PC-3 (cell line): ENCODE measurements around the gene PRSS56. TPM values are rescaled to one million over a fixed set of nuclear protein-coding genes. Genes with fewer than 3 reads are reported as not detected.

Experiments
- ATAC-seq: fragments of 200-7000 bp; cut with Tn5 transposase; 2 replicates; pipeline ENCODE4 v1.9.1; 2020; ENCODE audit warnings: mild to moderate bottlenecking, moderate library complexity
- BruUV-seq: library from RNA; stranded (reverse); fragments of 400-500 nt; replicated peaks from 2 replicates; lab custom pipeline; 2021; lab: Mats Ljungman, UMichigan
- CTCF ChIA-PET: fragments of 300-600 bp; sonication (Branson Sonifier 250); formaldehyde crosslinking; loops from one replicate; lab custom pipeline; 2022; ENCODE audit warnings: antibody characterized with exemption; lab: Charles Lee
- POLR2A ChIA-PET: fragments of 300-600 bp; sonication (Branson Sonifier 250); formaldehyde crosslinking; loops from one replicate; lab custom pipeline; 2022; ENCODE audit warnings: antibody characterized with exemption; ENCODE audit not compliant: unreplicated experiment; lab: Charles Lee
- DNase-seq: peaks from one replicate; pipeline ENCODE4 v3.0.0-alpha.2; 2015
- H2AFZ ChIP-seq: fragments of 300-600 bp; sonication (generic); 2 replicates; pipeline ENCODE4 v1.6.0; 2016; ENCODE audit warnings: antibody characterized with exemption, low read length
- H3F3A ChIP-seq: fragments of 300-600 bp; sonication (generic); one replicate; pipeline ENCODE4 v1.6.0; 2017; ENCODE audit warnings: antibody characterized with exemption, low read length, control low read depth, mild to moderate bottlenecking; ENCODE audit not compliant: unreplicated experiment
- H3K27ac ChIP-seq: fragments of 300-600 bp; sonication (generic); 2 replicates; pipeline ENCODE4 v1.5.1; 2016; ENCODE audit warnings: mild to moderate bottlenecking, low read length
- H3K27me3 ChIP-seq: fragments of 300-600 bp; sonication (generic); 2 replicates; pipeline ENCODE4 v1.6.1; 2016; ENCODE audit warnings: low read length, mixed read lengths
- H3K36me3 ChIP-seq: fragments of 300-600 bp; sonication (generic); 2 replicates; pipeline ENCODE4 v1.6.1; 2016; ENCODE audit warnings: low read depth, mixed run types, low read length, mixed read lengths
- H3K4me1 ChIP-seq: fragments of 300-600 bp; sonication (generic); 2 replicates; pipeline ENCODE4 v1.5.1; 2016; ENCODE audit warnings: low read length; ENCODE audit not compliant: insufficient read depth
- H3K4me2 ChIP-seq: fragments of 300-600 bp; sonication (generic); 2 replicates; pipeline ENCODE4 v1.6.0; 2016; ENCODE audit warnings: low read length
- H3K4me3 ChIP-seq: fragments of 300-600 bp; sonication (generic); 2 replicates; pipeline ENCODE4 v1.5.1; 2016; ENCODE audit warnings: mild to moderate bottlenecking, low read length, mixed read lengths
- H3K79me2 ChIP-seq: fragments of 300-600 bp; sonication (generic); 2 replicates; pipeline ENCODE4 v1.6.1; 2017; ENCODE audit warnings: low read length, mixed read lengths
- H3K9ac ChIP-seq: fragments of 300-600 bp; sonication (generic); 2 replicates; pipeline ENCODE4 v1.6.0; 2016; ENCODE audit warnings: mild to moderate bottlenecking, low read length
- H3K9me2 ChIP-seq: fragments of 300-600 bp; sonication (generic); replicated peaks from 2 replicates; pipeline ENCODE4 v1.6.1; 2016; ENCODE audit warnings: mixed run types, low read length, mixed read lengths
- H3K9me3 ChIP-seq: fragments of 300-600 bp; sonication (generic); 2 replicates; pipeline ENCODE4 v1.6.1; 2016; ENCODE audit warnings: low read length, mixed read lengths
- H4K20me1 ChIP-seq: fragments of 300-600 bp; sonication (generic); 2 replicates; pipeline ENCODE4 v1.6.1; 2016; ENCODE audit warnings: low read length, mixed read lengths
- EZH2 ChIP-seq: fragments of 300-600 bp; sonication (generic); IDR thresholded peaks from one replicate; pipeline ENCODE4 v1.6.1; 2017; ENCODE audit warnings: antibody characterized with exemption, mild to moderate bottlenecking, low read length; ENCODE audit not compliant: unreplicated experiment
- EZH2phosphoT487 ChIP-seq: fragments of 300-600 bp; sonication (generic); IDR thresholded peaks from 2 replicates; pipeline ENCODE4 v1.6.1; 2018; ENCODE audit warnings: mild to moderate bottlenecking, antibody characterized with exemption, low read length, borderline replicate concordance
- intact Hi-C: fragments of 100-400 bp; cut with micrococcal nuclease; formaldehyde crosslinking; loops from 2 replicates; pipeline ENCODE4 v1.9.0; 2023
- total RNA-seq: library from RNA; depleted of rRNA; stranded (reverse); fragments of >200 nt; gene quantifications from 2 replicates; pipeline ENCODE4 v1.2.3, GENCODE V29; 2014
- TF ChIP-seq, protein P1 (sequence below): fragments of 300-600 bp; sonication (generic); conservative IDR thresholded peaks from 2 replicates; pipeline ENCODE4 v1.5.1; 2017; ENCODE audit warnings: antibody characterized with exemption, low read depth, mild to moderate bottlenecking, low read length

The PRSS56 gene
- total RNA-seq, 1 experiment from 2014 or later, result not detected

DNA sequence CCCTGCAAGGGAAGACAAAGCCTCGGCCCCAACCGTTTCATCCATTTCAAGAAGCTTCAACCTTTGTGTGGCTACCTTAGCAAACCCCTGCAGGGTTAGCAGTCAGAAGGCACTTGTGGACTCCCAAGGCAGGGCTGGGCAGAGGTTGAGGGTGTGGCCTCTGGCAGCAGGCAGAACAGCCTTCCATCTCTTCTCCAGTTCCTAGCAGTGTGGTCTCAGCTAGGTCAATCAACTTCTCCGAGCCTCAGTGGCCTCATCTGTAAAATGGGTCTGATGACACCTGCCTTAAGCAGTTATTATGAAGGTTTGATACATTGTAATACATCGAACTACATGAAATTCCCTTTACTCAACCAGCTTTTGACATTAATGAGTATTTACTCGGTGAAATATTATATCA lies 6.8 kb upstream of the PRSS56 start:
- H3K4me1 ChIP-seq, result no peaks in the 10 kb centered on the region
- no peaks in the 10 kb centered on the region for H3K27me3 ChIP-seq
- TF ChIP-seq EZH2, result no peak
- TF ChIP-seq, protein P1, sequence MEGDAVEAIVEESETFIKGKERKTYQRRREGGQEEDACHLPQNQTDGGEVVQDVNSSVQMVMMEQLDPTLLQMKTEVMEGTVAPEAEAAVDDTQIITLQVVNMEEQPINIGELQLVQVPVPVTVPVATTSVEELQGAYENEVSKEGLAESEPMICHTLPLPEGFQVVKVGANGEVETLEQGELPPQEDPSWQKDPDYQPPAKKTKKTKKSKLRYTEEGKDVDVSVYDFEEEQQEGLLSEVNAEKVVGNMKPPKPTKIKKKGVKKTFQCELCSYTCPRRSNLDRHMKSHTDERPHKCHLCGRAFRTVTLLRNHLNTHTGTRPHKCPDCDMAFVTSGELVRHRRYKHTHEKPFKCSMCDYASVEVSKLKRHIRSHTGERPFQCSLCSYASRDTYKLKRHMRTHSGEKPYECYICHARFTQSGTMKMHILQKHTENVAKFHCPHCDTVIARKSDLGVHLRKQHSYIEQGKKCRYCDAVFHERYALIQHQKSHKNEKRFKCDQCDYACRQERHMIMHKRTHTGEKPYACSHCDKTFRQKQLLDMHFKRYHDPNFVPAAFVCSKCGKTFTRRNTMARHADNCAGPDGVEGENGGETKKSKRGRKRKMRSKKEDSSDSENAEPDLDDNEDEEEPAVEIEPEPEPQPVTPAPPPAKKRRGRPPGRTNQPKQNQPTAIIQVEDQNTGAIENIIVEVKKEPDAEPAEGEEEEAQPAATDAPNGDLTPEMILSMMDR, result no peak
- no peak for TF ChIP-seq EZH2phosphoT487
- no TSS peak for BruUV-seq
- ATAC-seq, result no peak
- H3K36me3 ChIP-seq, result no peaks in the 10 kb centered on the region
- H3K9me3 ChIP-seq, result no peaks in the 10 kb centered on the region
- ChIA-PET POLR2A (no interaction called here), CTCF (no interaction called here)
- H3K9me2 ChIP-seq, result no peaks in the 10 kb centered on the region
- intact Hi-C loops, result no loop called here
- H3K4me2 ChIP-seq, result no peak overlapping the region
- no peaks in the 10 kb centered on the region for H4K20me1 ChIP-seq
- no peak overlapping the region for H3K27ac ChIP-seq
- H3K79me2 ChIP-seq, result no peaks in the 10 kb centered on the region
- H3K4me3 ChIP-seq, result no peak overlapping the region
- no peaks in the 10 kb centered on the region for H3F3A ChIP-seq
- H2AFZ ChIP-seq, result no peak overlapping the region
- no peak overlapping the region for H3K9ac ChIP-seq
- no peak for DNase-seq

DNA sequence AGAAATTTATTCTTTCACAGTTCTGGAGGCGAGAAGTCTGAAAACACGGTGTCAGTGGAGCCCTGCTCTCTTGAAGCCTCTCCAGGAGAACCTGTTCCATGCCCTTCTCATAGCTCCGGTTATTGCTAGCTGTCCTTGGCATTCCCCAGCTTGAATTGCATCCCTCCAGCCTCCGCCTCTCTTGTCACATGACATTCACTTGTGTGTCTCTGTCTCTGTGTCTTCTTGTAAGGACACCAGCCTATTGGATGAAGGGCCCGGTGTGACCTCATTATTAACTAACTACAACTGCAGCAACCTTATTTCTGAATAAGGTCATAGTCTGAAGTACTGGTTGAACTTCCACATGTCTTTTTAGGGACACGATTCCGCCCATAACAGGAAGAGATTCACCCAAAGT lies 4.5 kb upstream of the PRSS56 start:
- Histone ChIP-seq H3K9me2 (no peaks in the 10 kb centered on the region), H3K27ac (no peak overlapping the region), H3K9me3 (no peaks in the 10 kb centered on the region), H2AFZ (no peak overlapping the region), H3K79me2 (no peaks in the 10 kb centered on the region), H3K4me1 (no peaks in the 10 kb centered on the region), H3K4me3 (no peak overlapping the region), H3K27me3 (no peaks in the 10 kb centered on the region), H3K4me2 (no peak overlapping the region), H3F3A (no peaks in the 10 kb centered on the region), H4K20me1 (no peaks in the 10 kb centered on the region), H3K9ac (no peak overlapping the region), H3K36me3 (no peaks in the 10 kb centered on the region)
- no peak for ATAC-seq
- BruUV-seq, result no TSS peak
- DNase-seq, result no peak
- TF ChIP-seq, protein P1, result no peak
- no peak for TF ChIP-seq EZH2phosphoT487
- TF ChIP-seq EZH2, result no peak
- ChIA-PET POLR2A (no interaction called here), CTCF (interaction anchor here (0.6 kb wide), 1 partner anchor 182 kb away, joined by 6 read pairs; no protein-coding TSS in a partner anchor)
- intact Hi-C loops, result no loop called here

DNA sequence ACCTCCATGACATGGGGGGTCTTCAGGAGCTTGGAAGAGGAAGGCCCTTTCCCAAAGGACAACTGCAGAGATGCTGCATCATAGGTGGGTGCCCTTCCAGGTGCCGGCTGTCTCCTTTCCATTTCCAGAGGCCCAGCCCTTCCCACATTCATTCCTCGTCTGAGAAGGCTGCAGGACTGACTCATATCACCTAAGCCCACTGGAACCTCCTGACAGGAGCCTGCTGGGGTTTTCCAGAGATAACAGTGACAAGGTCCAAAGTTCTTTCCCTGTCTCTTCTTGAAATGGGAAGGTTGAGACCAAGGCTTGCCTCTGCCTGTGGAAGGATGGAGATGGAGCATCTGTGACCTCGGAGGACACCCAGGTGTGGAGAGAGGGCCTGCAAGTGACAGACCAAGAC lies 3.6 kb upstream of the PRSS56 start:
- H3K4me3 ChIP-seq, result no peak overlapping the region
- no peak overlapping the region for H3K27ac ChIP-seq
- intact Hi-C loops, result no loop called here
- H3K9me3 ChIP-seq, result no peaks in the 10 kb centered on the region
- BruUV-seq, result no TSS peak
- ChIA-PET POLR2A (no interaction called here), CTCF (no interaction called here)
- no peaks in the 10 kb centered on the region for H3K4me1 ChIP-seq
- no peaks in the 10 kb centered on the region for H4K20me1 ChIP-seq
- ATAC-seq (no peak), DNase-seq (no peak)
- H3K9ac ChIP-seq, result no peak overlapping the region
- H2AFZ ChIP-seq, result no peak overlapping the region
- H3K27me3 ChIP-seq, result no peaks in the 10 kb centered on the region
- no peaks in the 10 kb centered on the region for H3K36me3 ChIP-seq
- H3F3A ChIP-seq, result no peaks in the 10 kb centered on the region
- H3K9me2 ChIP-seq, result no peaks in the 10 kb centered on the region
- H3K79me2 ChIP-seq, result no peaks in the 10 kb centered on the region
- no peak overlapping the region for H3K4me2 ChIP-seq
- TF ChIP-seq, protein P1, result no peak
- TF ChIP-seq EZH2phosphoT487 (no peak), EZH2 (no peak)
